HG02678 (cell line): ENCODE data around the gene NSUN4.

Experiments
- ATAC-seq: cut with Tn5 transposase; IDR thresholded peaks from one replicate; pipeline ENCODE4 v1.9.1; 2021; ENCODE audit warnings: mild to moderate bottlenecking, moderate library complexity; ENCODE audit not compliant: unreplicated experiment

The NSUN4 gene

DNA sequence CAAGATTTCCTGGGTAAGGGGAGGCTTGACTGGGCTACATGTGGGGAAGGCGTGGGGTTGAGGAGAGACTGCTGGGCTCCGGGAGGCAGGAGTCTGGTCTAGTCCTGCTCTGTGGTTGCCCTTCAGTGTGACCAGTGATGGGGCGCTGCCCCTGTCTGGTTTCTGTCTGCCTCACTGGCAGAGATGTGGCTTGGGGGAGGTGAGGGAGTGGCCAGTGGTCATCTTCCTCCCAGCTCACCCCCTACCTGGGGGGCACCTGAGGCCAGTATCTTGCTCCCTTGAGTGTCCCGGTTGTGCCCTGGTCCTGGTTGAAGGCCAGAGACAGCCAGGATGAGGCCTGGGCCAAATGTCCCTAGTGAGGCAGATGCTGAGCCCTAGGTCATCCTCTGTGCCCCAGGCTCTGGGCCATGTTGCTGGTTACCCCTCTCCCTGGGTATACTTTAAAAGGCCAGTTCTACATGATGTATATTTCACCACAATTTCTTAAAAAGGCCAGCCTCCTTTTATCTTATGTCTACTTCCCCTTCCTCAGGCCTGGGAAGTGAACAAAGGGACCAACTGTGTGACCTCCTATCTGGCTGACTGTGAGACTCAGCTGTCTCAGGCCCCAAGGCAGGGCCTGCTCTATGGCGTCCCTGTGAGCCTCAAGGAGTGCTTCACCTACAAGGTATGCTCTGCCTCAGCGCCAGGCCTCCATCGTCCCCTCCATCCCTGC is 64.0 kb downstream of the NSUN4 start:
- no peak for ATAC-seq

DNA sequence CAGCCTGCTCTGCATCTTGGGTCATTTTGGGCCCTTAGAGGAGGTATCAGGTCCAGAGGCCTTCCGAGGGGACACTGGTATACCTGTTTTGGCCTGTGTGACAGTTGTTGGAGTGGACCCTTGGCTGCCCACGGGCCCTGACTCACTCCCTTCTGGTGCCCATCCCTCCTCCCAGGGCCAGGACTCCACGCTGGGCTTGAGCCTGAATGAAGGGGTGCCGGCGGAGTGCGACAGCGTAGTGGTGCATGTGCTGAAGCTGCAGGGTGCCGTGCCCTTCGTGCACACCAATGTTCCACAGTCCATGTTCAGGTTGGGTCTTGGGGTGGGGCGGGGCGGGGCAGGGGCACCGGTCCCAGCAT is 64.6 kb downstream of the NSUN4 start:
- ATAC-seq = no peak

DNA sequence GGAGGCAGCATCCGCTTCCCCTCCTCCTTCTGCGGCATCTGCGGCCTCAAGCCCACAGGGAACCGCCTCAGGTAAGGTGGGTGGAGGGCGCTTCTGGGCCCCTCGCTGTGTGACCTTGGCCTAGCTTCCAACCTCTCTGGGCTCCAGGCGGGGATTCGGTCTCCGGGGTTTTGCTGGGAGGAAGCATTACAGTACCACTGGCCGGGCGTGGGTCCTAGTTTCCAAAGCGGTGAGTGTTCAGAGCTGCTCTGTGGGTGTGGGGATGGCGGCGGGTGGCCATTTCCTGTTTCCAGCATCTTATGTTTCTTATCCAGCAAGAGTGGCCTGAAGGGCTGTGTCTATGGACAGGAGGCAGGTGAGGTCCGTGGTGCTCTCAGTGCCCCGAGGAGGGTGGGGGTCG is 65.1 kb downstream of the NSUN4 start:
- no peak for ATAC-seq

DNA sequence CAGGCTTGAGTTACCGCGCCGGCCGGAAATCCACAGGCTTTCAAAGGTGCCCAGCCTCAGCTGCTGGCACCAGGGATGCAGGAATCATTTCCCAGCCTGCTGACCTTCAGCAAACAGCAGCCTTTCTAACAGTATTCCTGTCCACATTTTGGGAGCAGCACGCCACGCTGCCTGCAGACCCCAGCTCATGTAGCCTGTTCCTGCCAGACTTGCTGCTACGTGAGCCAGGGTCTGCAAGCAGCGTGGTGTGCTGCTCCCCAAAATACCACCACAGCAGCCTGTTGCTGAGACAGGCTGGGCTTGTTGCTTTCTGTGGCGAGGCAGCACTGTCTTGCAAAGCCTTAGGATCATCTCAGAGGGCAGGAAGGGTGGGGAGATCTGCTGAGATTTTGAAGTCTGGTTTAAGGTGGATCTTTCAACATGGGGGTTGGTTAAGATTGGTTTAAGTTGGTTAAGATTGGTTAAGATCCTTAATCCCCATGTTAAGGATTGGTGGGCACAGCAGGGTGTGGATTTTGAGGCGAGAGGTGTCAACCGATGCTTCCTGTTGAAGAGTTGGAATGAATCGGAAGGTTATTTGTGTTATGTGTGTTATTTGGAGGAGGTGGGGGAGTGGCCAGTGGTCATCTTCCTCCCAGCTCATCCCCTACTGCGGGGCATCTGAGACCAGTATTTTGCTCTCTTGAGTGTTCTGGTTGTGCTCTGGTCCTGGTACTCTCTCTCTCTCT is 66.4 kb downstream of the NSUN4 start:
- no peak for ATAC-seq

DNA sequence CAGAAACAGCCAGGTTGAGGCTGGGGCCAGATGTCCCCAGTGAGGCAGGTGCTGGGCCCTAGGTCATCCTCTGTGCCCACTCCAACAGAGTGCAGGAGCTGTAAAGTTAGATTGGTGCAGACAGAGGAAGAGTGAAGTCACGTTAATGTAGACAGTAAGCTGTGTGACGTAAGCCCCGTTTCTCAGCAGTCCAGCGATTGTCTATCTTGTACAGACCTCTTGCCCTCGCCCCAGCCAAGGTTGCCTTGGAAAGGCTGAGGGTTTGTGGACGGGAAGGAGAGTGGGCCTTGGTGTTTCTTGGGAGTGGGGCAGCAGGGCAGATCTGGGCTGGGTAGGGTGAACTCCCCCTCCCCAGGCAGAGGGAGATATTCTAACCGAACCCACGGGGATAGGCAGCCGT is 67.0 kb downstream of the NSUN4 start:
- no peak for ATAC-seq

DNA sequence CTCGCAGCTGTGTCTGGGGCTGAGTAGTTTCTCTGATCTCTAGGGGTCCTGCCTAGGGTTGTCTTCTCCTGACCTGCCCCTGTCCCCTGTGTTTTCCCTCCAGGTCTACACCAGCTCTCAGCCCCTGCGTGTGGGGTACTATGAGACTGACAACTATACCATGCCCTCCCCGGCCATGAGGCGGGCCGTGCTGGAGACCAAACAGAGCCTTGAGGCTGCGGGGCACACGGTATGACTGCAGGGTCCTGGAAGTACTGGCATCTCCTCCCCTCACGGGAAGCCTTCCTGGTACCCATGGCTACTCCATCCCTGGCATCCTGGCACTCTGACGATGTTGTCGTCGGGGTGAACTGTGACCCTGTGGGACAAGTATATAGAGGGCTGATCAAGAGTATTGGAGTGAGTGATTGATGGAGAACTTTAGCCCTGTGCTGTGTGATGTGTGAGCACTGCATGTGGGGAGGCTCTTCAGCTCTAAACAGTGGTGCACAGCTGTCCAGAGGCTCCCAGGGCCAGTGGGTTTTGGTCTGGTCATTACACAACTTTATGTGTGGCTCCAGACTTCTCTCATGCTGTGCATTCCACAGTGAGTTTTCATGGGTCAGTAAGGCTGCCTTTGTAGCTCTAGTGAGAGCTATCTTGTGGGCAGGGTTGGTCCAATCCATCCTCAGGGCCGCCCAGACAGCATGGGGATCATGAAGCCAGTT is 67.9 kb downstream of the NSUN4 start:
- no peak for ATAC-seq

DNA sequence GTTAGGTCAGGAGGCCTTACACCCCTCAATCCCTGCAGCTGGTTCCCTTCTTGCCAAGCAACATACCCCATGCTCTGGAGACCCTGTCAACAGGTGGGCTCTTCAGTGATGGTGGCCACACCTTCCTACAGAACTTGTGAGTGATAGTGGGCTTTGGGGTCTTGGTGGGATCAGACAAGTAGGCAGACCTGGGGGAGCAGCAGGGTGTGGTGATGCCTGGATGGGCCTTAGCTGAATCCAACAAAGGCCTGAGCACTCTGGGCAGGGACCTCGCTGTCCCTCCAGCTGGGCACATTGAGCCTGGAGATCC is 68.4 kb downstream of the NSUN4 start:
- ATAC-seq = no peak

DNA sequence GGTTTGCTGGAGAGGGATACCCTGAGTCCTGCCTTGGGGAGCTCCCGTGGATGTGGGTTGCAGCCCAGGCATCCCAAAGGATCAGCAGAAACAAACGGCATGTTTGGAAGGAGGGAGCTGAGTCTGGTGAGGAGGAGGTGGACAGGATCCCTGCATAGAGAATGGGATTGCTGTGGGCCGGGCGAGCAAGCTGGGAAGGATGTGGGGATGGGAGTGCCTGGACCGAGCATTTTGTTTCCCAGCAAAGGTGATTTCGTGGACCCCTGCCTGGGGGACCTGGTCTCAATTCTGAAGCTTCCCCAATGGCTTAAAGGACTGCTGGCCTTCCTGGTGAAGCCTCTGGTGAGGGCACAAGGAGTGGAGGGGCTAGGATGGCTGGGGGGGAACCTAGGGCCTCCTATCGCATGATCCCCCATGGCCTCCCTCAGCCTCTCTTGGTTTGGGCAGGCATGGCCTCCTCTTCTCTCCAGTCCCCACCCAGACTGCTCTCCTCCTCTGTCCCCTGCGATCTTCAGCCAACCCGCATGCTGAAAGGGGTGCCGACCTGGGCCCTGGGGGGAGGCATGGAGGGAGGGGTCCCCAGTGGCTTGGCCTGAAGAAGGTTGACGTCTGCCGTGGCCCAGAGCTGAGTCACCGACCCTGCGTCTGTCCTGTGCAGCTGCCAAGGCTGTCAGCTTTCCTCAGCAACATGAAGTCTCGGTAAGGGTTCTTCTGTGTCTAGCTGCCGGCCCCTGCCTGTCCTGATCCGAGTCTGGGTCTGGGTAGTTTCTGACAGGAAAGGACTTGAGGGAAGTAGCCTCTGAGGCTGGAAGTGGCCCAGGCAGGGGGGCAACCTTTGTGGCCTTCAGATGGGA is 69.8 kb downstream of the NSUN4 start:
- no peak for ATAC-seq

DNA sequence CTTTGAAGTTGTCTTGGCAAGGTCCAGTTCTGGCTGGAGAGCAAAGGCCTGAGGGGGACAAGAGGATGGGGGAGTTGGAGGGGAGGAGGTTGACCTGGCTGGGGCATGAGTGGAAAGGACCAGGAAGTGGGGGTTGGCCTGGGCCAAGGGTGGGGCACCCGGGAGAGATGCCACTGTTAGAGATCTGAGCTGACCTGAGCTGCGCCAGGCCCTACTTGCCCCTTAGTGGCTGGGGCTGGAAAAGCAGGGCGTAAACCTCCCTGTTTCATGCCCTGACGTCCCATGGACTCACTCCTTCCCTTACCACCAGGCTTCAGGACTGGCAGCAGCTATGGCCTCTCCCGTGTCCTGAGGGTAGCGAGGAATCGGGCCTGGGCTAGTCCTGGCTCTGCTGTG is 70.4 kb downstream of the NSUN4 start:
- ATAC-seq = no peak
